Measurements from ENCODE around the gene DPM3. TPM values are rescaled to one million over a fixed set of nuclear protein-coding genes. Genes with fewer than 3 reads are reported as not detected.
"Not testable (repeated sequence)": the region's sequence is repeated elsewhere in the genome, so short reads cannot be mapped to it uniquely, and the experiment has no call there.

The DPM3 gene
- total and polyA plus RNA-seq, 9 of the 15 experiments (the other 6 are each of a cell fraction or from before 2014, with no cell fraction given), result 3.7 to 120 (median 36.4) TPM

GRCh38 chr1:155155996-155156643 lies 15.8 kb upstream of the DPM3 start:
- DNase-seq (ENCODE audit: extremely low read depth in 1 of 4, low spot score in 3 of 4); H3K27ac ChIP-seq (ENCODE audit: extremely low read depth, low read depth, low read length); H3K9ac ChIP-seq (ENCODE audit: insufficient read depth in 1 of 2, low read depth in 2 of 2, low read length in 2 of 2); H3K27me3 ChIP-seq (ENCODE audit: control insufficient read depth in 2 of 2, insufficient read depth in 2 of 2, low read length in 2 of 2); intact Hi-C loops (cut with micrococcal nuclease); H2AFZ ChIP-seq (ENCODE audit: low read depth, low read length); H3K9me3 ChIP-seq (replicated peaks; ENCODE audit: control insufficient read depth, insufficient read depth, low read depth, low read length); ATAC-seq; H3K4me1 ChIP-seq (replicated peaks in 1 of 2; ENCODE audit: control insufficient read depth in 2 of 2, insufficient read depth in 2 of 2, low read length in 2 of 2); H3K4me2 ChIP-seq (ENCODE audit: insufficient read depth, low read length); in situ Hi-C loops (cut with MboI); CTCF ChIA-PET (ENCODE audit: low intra/inter-chr PET ratio); H3K79me2 ChIP-seq (ENCODE audit: control insufficient read depth, insufficient read depth, low read length); BruUV-seq (replicated peaks); H3K9me1 ChIP-seq (ENCODE audit: control insufficient read depth, insufficient read depth, low read length); H4K20me1 ChIP-seq (replicated peaks; ENCODE audit: control insufficient read depth, insufficient read depth, low read length); FAIRE-seq; H3K4me3 ChIP-seq; H3K36me3 ChIP-seq (ENCODE audit: control insufficient read depth, insufficient read depth, low read length): not testable (repeated sequence)
- TF ChIP-seq ZNF146 (CRISPR knock-in tag; IDR thresholded peaks at IDR 0.05; ENCODE audit: unreplicated experiment), result peak; percentile 83
- POLR2A ChIA-PET, result interaction anchor here (0.7 to 1.5 kb wide), 2 partner anchors 11 to 67 kb away, joined by 3 read pairs; no protein-coding TSS in a partner anchor
- 27% methylated on average over 3 of the region's 3 CpGs for WGBS (ENCODE audit: insufficient coverage, low coverage, missing lambda C conversion rate)

DNA sequence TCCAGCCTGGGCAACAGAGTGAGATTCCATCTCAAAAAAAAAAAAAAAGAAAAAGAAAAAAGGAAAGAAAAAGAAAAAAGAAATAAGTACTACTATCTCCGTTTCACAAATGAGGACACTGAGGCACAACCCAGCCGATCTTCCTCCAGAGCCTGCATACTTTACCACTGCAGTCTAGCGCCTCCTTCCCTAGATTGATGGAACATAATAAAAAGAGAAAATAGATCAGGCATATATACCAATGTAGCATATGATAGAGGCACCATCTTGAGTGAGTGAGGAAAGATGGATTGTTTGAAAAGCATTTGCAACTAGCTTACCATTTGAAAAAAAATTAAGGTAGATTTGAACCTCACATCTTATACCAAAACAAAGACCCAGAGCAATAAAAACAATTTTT lies 5.2 kb upstream of the DPM3 start:
- BruUV-seq (replicated peaks), result no TSS peak
- CTCF ChIA-PET (ENCODE audit: low intra/inter-chr PET ratio), result no interaction called here
- in situ Hi-C loops (cut with MboI), result no loop called here
- TF ChIP-seq HSF4 (CRISPR knock-in tag; IDR thresholded peaks at IDR 0.05; ENCODE audit: borderline replicate concordance), result no peak
- TF ChIP-seq RB1 (IDR thresholded peaks at IDR 0.05; ENCODE audit: low read depth), result no peak
- TF ChIP-seq ZNF143 (CRISPR knock-in tag; IDR thresholded peaks at IDR 0.05), result no peak
- TF ChIP-seq, protein P1, sequence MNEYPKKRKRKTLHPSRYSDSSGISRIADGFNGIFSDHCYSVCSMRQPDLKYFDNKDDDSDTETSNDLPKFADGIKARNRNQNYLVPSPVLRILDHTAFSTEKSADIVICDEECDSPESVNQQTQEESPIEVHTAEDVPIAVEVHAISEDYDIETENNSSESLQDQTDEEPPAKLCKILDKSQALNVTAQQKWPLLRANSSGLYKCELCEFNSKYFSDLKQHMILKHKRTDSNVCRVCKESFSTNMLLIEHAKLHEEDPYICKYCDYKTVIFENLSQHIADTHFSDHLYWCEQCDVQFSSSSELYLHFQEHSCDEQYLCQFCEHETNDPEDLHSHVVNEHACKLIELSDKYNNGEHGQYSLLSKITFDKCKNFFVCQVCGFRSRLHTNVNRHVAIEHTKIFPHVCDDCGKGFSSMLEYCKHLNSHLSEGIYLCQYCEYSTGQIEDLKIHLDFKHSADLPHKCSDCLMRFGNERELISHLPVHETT (CRISPR knock-in tag; conservative IDR thresholded peaks at IDR 0.05 in 1 of 2, IDR thresholded peaks at IDR 0.05 in 1 of 2), result no peak
- TF ChIP-seq, protein P2, sequence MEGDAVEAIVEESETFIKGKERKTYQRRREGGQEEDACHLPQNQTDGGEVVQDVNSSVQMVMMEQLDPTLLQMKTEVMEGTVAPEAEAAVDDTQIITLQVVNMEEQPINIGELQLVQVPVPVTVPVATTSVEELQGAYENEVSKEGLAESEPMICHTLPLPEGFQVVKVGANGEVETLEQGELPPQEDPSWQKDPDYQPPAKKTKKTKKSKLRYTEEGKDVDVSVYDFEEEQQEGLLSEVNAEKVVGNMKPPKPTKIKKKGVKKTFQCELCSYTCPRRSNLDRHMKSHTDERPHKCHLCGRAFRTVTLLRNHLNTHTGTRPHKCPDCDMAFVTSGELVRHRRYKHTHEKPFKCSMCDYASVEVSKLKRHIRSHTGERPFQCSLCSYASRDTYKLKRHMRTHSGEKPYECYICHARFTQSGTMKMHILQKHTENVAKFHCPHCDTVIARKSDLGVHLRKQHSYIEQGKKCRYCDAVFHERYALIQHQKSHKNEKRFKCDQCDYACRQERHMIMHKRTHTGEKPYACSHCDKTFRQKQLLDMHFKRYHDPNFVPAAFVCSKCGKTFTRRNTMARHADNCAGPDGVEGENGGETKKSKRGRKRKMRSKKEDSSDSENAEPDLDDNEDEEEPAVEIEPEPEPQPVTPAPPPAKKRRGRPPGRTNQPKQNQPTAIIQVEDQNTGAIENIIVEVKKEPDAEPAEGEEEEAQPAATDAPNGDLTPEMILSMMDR (IDR thresholded peaks at IDR 0.05 in 2 of 3, conservative IDR thresholded peaks at IDR 0.05 in 1 of 3; ENCODE audit: insufficient read depth in 2 of 3, low read depth in 1 of 3, low read length in 3 of 3), result peak; percentile 31 to 33 (median 33); a peak in 4 of 6 replicates
- no peak for TF ChIP-seq ZBTB9 (CRISPR knock-in tag; IDR thresholded peaks at IDR 0.05)
- no peak for TF ChIP-seq ZNF507 (tag; conservative IDR thresholded peaks at IDR 0.05)

More for the DNA sequence above, 5.2 kb upstream of the DPM3 start:
- ATAC-seq, result peak; percentile 57; the same call in 1 of the 3 replicates
- FAIRE-seq, result no peak
- WGBS (ENCODE audit: insufficient coverage, low coverage, missing lambda C conversion rate), result 15% methylated on average over 3 of the region's 3 CpGs
- H2AFZ ChIP-seq (ENCODE audit: low read depth, low read length), result no peak overlapping the region
- peaks cover 0 to 2% of the 10 kb centered on the region in 2 experiments; a peak in 2 of 5 replicates for H3K4me1 ChIP-seq (replicated peaks in 1 of 2; ENCODE audit: control insufficient read depth in 2 of 2, insufficient read depth in 2 of 2, low read length in 2 of 2)
- H3K9me1 ChIP-seq (ENCODE audit: control insufficient read depth, insufficient read depth, low read length), result no peaks in the 10 kb centered on the region
- POLR2A ChIA-PET, result interaction anchor here (0.6 to 2.3 kb wide), 3 partner anchors 10 to 108 kb away, joined by 3 to 7 read pairs (median 4); partner anchors contain the start of gene SLC50A1
- H3K4me3 ChIP-seq, result no peak overlapping the region
- intact Hi-C loops (cut with micrococcal nuclease), result no loop called here
- H3K9ac ChIP-seq (ENCODE audit: insufficient read depth in 1 of 2, low read depth in 2 of 2, low read length in 2 of 2), result no peak overlapping the region
- H3K27ac ChIP-seq (ENCODE audit: extremely low read depth, low read depth, low read length), result no peak overlapping the region
- H3K79me2 ChIP-seq (ENCODE audit: control insufficient read depth, insufficient read depth, low read length), result no peaks in the 10 kb centered on the region
- DNase-seq (ENCODE audit: extremely low read depth in 1 of 4, low spot score in 3 of 4), result peak in 1 of 4 experiments; percentile 34
- H3K36me3 ChIP-seq (ENCODE audit: control insufficient read depth, insufficient read depth, low read length), result no peaks in the 10 kb centered on the region
- H3K9me3 ChIP-seq (replicated peaks; ENCODE audit: control insufficient read depth, insufficient read depth, low read depth, low read length), result peaks cover 7% of the 10 kb centered on the region; the same call in 1 of the 2 replicates
- no peaks in the 10 kb centered on the region for H4K20me1 ChIP-seq (replicated peaks; ENCODE audit: control insufficient read depth, insufficient read depth, low read length)
- H3K27me3 ChIP-seq (ENCODE audit: control insufficient read depth in 2 of 2, insufficient read depth in 2 of 2, low read length in 2 of 2), result no peaks in the 10 kb centered on the region
- no peak overlapping the region for H3K4me2 ChIP-seq (ENCODE audit: insufficient read depth, low read length)

Measured in K562 (cell line).